HT1080 (cell line): ENCODE measurements around the gene INPP5A. TPM values are rescaled to one million over a fixed set of nuclear protein-coding genes. Genes with fewer than 3 reads are reported as not detected.
"Not testable (repeated sequence)": the region's sequence is repeated elsewhere in the genome, so short reads cannot be mapped to it uniquely, and the experiment has no call there.

ENCODE experiments used
- DNase-seq: peaks from one replicate; pipeline ENCODE4 v3.0.0-alpha.2; 2015; ENCODE audit warnings: low read depth
- total RNA-seq: library from RNA; depleted of rRNA; stranded (reverse); fragments of >200 nt; shearing (Covaris generic); gene quantifications from 2 replicates; pipeline ENCODE4 v1.2.3, GENCODE V29; 2014

INPP5A gene
- total RNA-seq, 1 experiment from 2014 or later = 34.4 TPM

GRCh38 chr10:132562177-132562915 lies 24.8 kb downstream of the INPP5A start:
- no peak for DNase-seq

- no peak for DNase-seq
These were observed 25.4 kb downstream of the INPP5A start for GRCh38 chr10:132562916-132563456.

- peak; percentile 44 for DNase-seq
These were observed 26.1 kb downstream of the INPP5A start for GRCh38 chr10:132563485-132564248.

GRCh38 chr10:132564249-132564605 lies 26.6 kb downstream of the INPP5A start:
- DNase-seq = no peak

GRCh38 chr10:132564690-132565089 lies 27.1 kb downstream of the INPP5A start:
- no peak for DNase-seq

GRCh38 chr10:132565516-132566209 lies 28.1 kb downstream of the INPP5A start:
- DNase-seq = no peak

- DNase-seq = no peak
These were observed 29.3 kb downstream of the INPP5A start for GRCh38 chr10:132566892-132567291.

- no peak for DNase-seq
These were observed 32.7 kb downstream of the INPP5A start for GRCh38 chr10:132570265-132570664.

GRCh38 chr10:132570771-132571649 lies 33.4 kb downstream of the INPP5A start:
- DNase-seq = no peak

GRCh38 chr10:132571650-132572544 lies 34.3 kb downstream of the INPP5A start:
- peak; percentile 96 for DNase-seq

- DNase-seq = no peak
These were observed 35.0 kb downstream of the INPP5A start for GRCh38 chr10:132572545-132572937.

- not testable (repeated sequence) for DNase-seq
These were observed 35.4 kb downstream of the INPP5A start for GRCh38 chr10:132572946-132573345.

GRCh38 chr10:132574288-132574687 lies 36.7 kb downstream of the INPP5A start:
- DNase-seq = no peak

GRCh38 chr10:132574783-132575319 lies 37.3 kb downstream of the INPP5A start:
- DNase-seq = peak; percentile 68

GRCh38 chr10:132575320-132576201 lies 38.0 kb downstream of the INPP5A start:
- DNase-seq = peak; percentile 95

GRCh38 chr10:132576671-132577349 lies 39.2 kb downstream of the INPP5A start:
- no peak for DNase-seq

GRCh38 chr10:132577350-132578003 lies 39.9 kb downstream of the INPP5A start:
- DNase-seq = no peak
